BJ (cell line): ENCODE results near the gene QSOX2. TPM values are rescaled to one million over a fixed set of nuclear protein-coding genes. Genes with fewer than 3 reads are reported as not detected.

Source experiments
- CTCF ChIA-PET: fragments of 350-600 bp; formaldehyde crosslinking; extraction: SDS; loops from one replicate; lab custom pipeline; 2021; ENCODE audit warnings: antibody characterized with exemption, inconsistent platforms; lab: Yijun Ruan, JAX
- POLR2A ChIA-PET: fragments of 300-600 bp; sonication (Branson Sonifier 250); formaldehyde crosslinking; extraction: SDS; loops from one replicate; lab custom pipeline; 2021; ENCODE audit warnings: antibody characterized with exemption; lab: Charles Lee
- DNase-seq: peaks from one replicate; pipeline ENCODE4 v3.0.0-alpha.2; 2011; ENCODE audit warnings: low read depth
- H3K27me3 ChIP-seq: 2 replicates; pipeline ENCODE4 v1.6.0; 2011; ENCODE audit warnings: low read length; ENCODE audit not compliant: control insufficient read depth, insufficient read depth
- H3K36me3 ChIP-seq: 2 replicates; pipeline ENCODE4 v1.5.1; 2011; ENCODE audit warnings: low read length; ENCODE audit not compliant: control insufficient read depth, insufficient read depth
- H3K4me3 ChIP-seq: 2 replicates; pipeline ENCODE4 v1.5.1; 2011; ENCODE audit warnings: low read depth, mild to moderate bottlenecking, control low read depth, low read length
- polyA plus RNA-seq: library from polyadenylated mRNA; depleted of rRNA; stranded (reverse); fragments of >200 nt; gene quantifications from 2 replicates; pipeline ENCODE4 v1.2.3, GENCODE V29; 2011
- TF ChIP-seq, protein P1 (sequence below): IDR thresholded peaks from 2 replicates; pipeline ENCODE4 v1.5.1; 2011; ENCODE audit warnings: low read depth, mild to moderate bottlenecking, control low read depth, inconsistent platforms, low read length, moderate library complexity; ENCODE audit not compliant: insufficient read depth

Gene QSOX2
- polyA plus RNA-seq, 1 experiment = 7.0 TPM

DNA sequence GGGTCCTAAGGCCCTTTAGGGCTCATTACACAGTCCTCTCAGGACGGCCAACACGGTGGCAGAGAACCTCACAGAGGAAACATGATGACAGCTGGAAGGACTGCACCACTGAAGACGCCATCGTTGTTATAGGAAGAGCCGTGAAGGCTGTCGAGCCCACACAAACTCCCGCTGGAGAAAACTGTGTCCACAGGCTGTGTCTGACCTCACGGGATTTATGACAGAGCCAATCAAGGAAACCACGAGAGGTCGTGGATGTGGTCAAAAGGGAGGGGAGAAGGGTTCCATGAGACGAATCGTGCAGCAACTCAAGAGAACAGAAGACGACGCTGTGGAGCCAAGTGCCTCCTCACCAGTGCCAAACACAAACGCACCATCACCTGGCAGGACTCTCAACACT, 12.2 kb downstream of the QSOX2 start:
- TF ChIP-seq, protein P1, sequence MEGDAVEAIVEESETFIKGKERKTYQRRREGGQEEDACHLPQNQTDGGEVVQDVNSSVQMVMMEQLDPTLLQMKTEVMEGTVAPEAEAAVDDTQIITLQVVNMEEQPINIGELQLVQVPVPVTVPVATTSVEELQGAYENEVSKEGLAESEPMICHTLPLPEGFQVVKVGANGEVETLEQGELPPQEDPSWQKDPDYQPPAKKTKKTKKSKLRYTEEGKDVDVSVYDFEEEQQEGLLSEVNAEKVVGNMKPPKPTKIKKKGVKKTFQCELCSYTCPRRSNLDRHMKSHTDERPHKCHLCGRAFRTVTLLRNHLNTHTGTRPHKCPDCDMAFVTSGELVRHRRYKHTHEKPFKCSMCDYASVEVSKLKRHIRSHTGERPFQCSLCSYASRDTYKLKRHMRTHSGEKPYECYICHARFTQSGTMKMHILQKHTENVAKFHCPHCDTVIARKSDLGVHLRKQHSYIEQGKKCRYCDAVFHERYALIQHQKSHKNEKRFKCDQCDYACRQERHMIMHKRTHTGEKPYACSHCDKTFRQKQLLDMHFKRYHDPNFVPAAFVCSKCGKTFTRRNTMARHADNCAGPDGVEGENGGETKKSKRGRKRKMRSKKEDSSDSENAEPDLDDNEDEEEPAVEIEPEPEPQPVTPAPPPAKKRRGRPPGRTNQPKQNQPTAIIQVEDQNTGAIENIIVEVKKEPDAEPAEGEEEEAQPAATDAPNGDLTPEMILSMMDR = no peak
- ChIA-PET CTCF (interaction anchor here (1.3 kb wide), 1 partner anchor 8 kb away, joined by 5 read pairs; no protein-coding TSS in a partner anchor), POLR2A (no interaction called here)
- H3K36me3 ChIP-seq = peaks cover 6% of the 10 kb centered on the region
- no peak for DNase-seq
- no peaks in the 10 kb centered on the region for H3K27me3 ChIP-seq
- no peak overlapping the region for H3K4me3 ChIP-seq

DNA sequence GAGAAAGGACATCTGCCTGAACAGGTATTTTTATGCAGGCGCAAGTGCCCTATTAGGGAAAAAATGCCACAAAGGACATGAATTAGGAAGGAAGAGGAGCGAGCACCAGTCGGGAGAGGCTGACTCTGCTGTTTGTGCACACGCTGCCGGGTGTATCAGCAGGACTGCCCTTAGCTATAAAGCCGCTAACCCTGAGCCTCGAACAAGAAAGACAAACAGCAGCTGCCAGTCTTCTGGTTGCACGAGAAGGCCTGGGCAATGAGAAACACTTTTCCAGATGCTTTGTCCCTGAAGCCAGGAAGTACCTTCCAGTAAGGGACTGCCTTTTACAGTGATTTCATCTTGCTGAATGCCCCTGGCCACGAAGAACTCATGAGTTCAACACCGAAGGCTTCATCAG, 12.6 kb downstream of the QSOX2 start:
- POLR2A ChIA-PET = no interaction called here
- Histone ChIP-seq H3K27me3 (no peaks in the 10 kb centered on the region), H3K4me3 (no peak overlapping the region), H3K36me3 (peaks cover 6% of the 10 kb centered on the region)
- TF ChIP-seq, protein P1 = no peak
- CTCF ChIA-PET = no interaction called here
- DNase-seq = no peak

DNA sequence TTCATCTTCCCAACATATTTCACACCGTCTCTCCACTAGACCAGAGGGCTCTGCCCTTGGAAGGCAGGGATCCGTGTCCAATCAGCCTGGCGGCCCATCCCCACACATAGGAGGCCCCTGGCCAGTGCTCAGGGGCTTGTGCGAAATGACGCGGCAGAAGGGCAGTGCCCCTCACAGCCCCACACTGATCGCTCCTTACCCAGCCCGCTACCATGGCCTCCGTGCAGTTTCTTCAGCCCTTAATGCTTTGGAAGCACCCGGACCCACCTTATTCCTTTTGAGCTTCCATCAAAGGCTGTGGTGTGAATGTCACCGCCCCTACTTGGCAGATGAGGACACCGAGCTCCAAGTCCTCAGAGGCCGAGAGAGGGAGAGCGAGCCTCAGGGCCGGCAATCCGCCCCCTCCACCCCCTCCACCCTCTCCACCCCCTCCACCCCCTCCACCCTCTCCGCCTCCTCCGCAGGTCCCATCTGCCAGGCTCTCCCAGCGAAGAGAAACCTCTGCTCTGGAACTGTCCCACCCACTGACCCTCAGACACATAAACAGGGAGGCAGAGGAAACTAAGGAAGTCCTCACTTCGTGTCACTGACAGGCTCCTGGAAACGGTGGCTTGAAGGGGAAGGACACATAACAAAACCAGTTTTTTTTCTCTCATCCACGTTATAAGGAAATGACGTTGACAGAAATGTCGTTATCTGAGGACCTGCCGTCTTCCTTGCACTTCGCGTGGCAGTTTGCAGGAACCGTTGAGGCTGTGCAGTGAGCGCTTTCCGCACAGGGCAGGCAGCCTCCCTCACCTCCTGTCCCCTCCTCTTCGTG, 13.9 kb downstream of the QSOX2 start:
- no peak overlapping the region for H3K4me3 ChIP-seq
- H3K36me3 ChIP-seq = peaks cover 4% of the 10 kb centered on the region; the same call in 1 of the 2 replicates
- ChIA-PET CTCF (no interaction called here), POLR2A (no interaction called here)
- TF ChIP-seq, protein P1 = no peak
- H3K27me3 ChIP-seq = no peaks in the 10 kb centered on the region
- DNase-seq = no peak

DNA sequence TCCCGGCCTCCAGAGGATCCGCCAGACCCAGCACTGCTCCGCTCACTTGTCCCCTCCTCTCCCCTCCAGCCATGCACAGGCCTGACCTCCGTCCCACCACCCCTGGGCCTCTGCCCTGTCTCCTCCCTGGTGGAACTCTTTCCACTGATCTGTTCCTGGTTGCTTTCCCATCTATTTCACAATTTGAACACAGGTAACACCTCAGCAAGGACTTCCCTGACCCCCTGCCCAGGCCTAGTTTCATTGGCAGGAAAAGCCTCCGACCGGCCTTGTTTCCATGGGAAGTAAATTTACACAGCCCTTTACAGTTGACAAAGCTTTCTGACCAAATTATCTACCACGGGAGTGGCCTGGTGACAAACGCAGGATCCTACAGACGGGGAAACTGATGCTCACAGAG, 14.8 kb downstream of the QSOX2 start:
- no peak overlapping the region for H3K4me3 ChIP-seq
- ChIA-PET CTCF (no interaction called here), POLR2A (no interaction called here)
- TF ChIP-seq, protein P1 = no peak
- H3K27me3 ChIP-seq = no peaks in the 10 kb centered on the region
- no peak for DNase-seq
- peaks cover 3% of the 10 kb centered on the region for H3K36me3 ChIP-seq

DNA sequence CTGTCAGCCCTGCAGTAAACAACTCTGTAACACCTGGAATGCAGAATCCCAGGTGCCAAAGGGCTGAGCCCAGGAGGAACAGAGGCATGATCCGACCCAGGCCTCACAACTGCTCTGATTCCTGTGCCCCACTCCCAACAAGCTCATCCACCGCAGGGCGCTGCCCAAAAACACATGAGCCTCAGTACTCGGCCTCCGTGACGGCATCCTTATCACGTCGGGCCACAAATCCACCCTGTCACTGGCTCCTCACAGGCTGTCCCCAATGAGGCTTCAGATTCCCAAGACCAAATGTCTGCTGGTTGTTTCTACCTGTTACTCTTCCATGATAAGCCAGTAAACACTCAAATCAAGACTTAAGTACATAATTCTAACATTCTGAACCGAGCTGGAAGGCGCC, 15.2 kb downstream of the QSOX2 start:
- Histone ChIP-seq H3K36me3 (peaks cover 2% of the 10 kb centered on the region), H3K4me3 (no peak overlapping the region), H3K27me3 (no peaks in the 10 kb centered on the region)
- CTCF ChIA-PET = no interaction called here
- POLR2A ChIA-PET = no interaction called here
- TF ChIP-seq, protein P1 = no peak
- no peak for DNase-seq
